ENCODE results near the gene EIF2B2.

The EIF2B2 gene

DNA sequence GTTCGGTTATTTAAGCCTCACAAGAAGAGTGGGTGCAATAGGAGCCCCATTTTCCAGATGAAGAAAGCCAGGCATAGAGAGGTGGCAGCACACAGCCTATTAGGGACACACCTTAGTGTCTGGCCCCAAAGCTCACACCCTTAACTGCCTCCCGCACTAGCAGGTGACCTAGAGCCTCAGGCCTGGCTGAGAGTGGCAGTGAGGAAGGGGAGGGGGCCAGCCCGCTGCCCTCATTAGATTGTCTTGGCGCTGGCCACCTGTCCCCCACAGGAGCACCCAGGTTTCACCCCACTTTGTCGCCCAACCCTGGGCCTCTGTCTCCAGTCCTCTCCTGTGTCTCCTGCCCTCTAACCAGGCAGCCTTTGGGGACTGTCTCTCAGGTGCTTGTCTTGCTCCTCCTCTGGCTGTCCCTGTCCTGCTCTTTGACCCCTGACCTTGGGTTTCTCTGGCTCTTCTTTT is 28.8 kb upstream of the EIF2B2 start:
- DNase-seq (ENCODE audit: low read depth in 1 of 2, low spot score in 1 of 2), result no peak

DNA sequence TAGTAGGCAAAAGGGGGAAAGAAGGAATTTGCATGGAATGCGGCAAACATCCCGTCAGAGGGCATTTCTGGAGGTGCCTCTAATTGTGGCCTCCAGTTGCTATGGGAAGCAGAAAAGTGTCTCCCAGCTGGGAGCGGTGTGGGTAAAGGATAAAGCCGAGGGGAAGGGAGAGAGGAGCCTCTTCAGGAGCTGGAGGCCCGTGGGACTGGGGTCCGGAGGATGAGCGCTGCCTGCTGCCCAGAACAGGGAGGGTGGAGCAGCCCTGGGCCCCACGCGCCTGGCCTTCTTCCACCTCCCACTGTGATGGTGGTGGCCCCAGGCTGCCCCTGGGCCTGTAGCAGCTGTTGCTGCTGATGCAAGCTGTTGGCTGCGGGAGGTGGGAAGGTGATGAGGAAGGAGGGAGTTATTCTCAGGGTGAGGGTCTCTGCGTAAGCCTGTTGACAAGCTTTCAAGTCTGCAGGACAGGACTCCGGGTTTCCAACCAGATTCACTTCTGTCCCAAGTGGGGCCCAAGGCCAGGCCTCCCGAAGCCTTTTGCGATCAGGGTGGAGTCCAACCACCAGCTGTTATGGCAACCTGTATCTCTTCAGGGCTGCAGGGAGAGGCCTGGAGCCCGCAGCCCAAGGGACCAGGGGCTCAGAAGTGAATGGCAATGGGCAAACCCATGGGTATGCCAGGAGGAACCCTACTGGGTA is 28.2 kb upstream of the EIF2B2 start:
- no peak for DNase-seq (ENCODE audit: low read depth in 1 of 2, low spot score in 1 of 2)

DNA sequence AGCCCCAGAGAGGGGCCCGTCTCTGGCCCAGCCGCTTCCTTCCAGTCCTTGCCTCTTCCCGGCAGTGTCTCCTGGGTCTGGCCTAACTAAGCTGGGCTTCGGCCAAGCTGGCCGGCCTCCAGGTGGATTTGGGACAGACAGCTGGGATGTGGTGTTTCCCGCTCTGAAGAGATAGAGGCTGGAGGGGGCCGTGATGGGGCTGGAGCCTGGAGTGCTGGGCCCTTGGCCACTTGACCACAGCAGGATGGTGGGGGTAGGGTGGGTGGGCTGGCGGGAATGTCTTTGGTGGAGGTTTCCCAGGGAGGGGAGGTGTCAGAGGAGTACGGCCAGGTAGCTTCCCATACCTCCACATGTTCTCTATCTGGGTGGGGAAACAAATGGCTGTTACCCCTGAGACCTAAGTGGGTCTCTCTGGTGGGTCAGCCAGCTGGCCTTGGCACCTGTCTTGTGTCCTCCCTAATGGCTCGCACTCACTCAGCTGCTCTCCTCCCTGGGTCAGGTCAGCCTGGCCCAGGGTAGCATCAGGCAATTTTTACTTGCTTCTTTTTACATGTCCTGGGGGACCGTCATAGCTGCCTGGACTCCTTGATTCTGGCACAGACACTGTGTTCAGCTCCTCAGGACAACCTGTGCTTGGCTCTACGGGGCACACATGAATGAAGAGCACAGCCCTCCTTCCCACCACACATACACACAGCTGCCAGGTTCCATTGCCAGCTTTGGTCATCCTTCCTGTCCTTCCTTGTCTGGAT is 27.5 kb upstream of the EIF2B2 start:
- DNase-seq (ENCODE audit: low read depth in 1 of 2, low spot score in 1 of 2), result no peak

DNA sequence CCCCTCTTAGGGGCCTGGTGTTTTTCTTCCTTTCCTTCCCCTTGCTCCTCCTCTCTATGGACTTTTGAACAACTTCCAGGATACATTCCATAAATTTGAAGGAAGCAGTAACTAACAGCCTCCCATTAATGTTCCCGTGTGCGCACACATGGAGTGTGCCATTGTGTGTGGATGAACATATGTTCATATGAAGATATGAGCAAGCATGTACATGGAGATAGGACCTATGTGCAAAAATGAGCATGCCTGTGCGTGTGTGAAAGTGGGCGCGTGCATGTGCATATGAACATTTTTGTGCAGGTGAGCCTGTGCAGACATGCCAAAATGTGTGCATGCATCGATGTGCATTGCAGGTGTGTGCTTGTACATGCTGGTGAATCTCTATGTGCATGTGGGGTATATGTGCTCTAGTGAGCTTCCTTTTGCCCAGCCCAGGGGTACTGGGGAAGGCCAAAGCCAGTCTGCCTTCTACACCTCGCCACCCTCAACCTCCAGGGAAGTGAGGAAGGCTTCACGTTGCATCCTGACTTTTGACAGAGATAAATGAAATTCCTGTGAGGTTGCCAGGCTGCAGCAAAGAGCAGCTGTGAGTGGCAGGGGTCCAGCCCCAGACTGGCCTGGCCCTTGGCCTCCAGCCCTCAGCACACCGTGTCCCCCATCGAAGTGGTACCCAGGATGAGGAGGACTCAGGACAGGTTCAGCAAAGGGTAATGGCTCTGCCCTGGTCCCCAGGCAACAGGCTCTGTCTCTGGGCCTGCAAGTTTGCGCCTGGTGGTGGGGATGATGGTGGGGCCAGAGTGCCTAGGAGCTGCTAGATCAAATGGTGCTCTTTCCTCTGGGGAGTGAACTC is 26.2 kb upstream of the EIF2B2 start:
- no peak for DNase-seq (ENCODE audit: low read depth in 1 of 2, low spot score in 1 of 2)

DNA sequence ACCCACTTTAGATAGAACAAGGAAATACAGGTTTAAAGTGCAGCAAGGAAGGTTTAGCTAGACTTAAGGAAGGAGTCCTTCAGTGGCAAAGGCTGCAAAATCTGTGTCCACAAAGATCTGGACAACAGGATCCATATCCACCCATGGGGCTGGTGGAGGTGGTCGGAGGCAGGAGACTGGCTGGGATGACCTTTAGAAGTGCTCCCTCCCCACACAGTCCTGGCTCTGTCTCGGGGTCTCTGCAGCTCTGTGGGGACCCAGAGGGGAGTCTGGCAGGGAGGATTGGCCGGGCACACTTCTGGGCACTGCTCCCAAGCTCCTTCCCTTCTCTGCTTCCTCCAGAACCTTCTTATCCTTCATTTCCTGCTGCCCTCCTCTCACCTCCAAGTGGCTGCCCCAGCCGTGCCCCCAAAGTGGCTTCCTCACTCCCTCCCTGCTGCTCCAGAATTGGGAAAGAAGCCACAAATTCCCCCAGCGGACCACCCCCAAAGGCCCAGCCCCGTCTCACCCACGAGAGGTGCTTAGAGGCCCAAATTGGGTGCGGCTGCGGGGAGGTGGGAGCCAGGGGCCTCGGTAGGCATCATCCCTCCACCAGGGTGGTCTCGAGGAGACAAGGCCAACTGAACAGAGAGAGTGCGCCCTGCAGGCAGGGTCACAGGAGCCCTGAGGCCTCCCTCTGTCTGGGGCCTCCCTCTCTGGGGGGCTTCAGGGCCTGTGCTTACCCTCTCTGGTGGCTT is 25.4 kb upstream of the EIF2B2 start:
- no peak for DNase-seq (ENCODE audit: low read depth in 1 of 2, low spot score in 1 of 2)

DNA sequence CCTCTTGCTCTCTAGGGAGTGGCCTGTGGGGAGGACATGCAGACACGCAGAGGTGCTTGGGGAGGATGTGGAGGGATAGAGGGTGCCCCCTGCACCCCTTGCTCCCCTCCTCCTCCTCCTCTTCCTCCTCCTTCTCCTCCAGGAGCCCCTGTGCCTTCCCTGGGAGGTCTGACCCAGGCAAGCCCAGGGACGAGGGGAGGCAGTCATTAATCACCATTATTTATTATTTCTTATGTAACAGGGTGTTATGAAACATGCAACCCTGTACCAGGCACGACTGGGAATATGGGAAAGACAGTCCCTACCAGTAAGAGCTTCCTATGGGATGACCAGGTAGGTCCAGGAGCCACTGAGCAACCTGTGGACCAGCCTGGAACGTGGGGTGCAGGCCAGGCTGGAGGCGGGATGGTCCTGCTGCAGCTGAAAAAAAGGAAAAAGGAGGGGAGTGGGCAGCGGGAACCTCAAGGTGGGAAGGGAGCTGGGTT is 24.8 kb upstream of the EIF2B2 start:
- DNase-seq (ENCODE audit: low read depth in 1 of 2, low spot score in 1 of 2), result no peak

DNA sequence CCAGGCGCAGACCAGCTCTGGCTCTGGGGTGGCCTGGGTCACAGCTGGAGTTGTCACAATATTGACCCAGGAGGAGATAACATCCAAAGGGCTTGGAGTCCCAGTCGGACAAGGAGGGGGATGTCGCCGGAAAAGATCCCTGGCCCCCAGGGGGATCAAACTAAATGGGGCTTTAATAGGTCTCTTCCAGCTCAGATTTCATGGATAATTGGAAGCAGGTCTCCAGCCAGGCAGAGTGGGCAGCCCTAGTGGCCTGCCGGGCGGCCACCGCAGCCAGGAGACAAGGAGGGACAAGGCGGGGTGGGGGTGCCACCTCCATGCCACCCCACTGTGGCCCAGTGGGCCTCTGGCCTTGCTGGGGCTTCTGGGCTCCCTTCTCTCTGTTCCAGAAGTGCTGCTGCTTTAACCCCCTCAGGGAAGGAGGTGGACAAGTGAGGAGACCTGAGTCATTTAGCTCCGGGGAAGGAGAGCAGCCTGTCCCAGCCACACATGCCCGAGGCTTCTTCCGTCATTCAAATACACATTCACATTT is 24.2 kb upstream of the EIF2B2 start:
- DNase-seq (ENCODE audit: low read depth in 1 of 2, low spot score in 1 of 2), result no peak

DNA sequence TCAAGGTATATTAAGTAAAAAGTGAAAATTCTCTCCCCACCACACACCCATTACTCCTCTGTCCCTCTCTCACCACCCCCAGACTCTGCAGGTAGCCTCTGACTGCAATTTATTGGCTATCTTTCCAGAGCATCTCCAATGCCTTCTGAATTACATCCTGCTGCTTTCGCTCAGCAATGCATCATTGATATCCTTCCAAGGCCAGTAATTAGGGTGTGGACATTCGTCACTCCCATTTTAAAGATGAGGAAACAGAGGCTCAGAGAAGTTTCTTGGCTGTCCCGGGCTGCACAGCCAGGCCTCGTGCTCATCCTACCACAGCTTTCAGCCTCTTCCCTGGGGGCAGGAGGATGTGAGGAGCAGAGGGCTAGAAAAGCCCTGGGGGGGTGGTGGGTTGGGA is 23.7 kb upstream of the EIF2B2 start:
- DNase-seq (ENCODE audit: low read depth in 1 of 2, low spot score in 1 of 2), result no peak

DNA sequence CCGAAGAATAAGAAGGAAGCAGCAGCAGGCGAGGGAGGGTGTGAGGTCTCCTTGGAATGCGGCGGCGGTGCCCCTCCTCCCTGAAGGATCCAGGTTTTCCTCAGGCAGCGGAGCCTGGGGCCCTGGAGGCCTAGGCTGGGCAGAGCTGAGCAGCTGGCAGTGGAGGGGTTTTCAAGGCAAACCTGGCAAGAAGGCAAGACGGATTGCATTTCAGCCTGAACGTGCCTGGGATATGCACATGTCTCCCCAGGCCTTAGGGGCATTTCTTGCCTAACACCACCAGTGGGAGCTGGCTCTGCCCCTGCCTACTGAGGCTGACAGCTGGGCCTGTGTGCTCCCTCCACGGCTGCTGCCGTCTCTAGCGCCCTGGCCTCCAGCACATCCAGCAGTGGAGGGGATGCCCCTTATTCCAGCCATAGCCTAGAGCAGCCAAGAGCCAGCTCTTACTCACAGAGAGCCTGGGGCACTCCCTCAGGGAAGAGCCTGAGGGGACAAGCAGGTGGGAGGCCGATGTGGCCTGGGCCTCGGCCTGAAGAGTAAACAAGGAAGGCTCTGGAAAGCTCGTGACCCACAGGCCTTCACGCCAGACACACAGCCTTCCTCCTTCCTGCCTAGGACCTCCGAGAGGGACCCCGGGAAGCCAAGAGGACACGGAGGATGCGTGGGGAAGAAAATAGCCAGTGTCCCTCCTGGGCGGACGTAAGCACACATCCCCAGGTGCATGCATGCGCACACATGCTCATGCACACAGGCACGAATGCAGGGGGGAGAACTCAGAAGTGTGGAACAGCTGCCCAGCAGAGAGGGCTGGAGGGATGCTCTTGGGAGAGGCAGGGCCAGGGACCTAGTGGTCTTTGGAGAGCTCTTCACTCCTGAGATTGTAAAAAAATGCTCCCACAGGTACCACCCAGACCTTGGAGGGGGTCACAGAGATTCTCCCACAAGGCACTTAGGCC is 23.0 kb upstream of the EIF2B2 start:
- no peak for DNase-seq (ENCODE audit: low read depth in 1 of 2, low spot score in 1 of 2)

DNA sequence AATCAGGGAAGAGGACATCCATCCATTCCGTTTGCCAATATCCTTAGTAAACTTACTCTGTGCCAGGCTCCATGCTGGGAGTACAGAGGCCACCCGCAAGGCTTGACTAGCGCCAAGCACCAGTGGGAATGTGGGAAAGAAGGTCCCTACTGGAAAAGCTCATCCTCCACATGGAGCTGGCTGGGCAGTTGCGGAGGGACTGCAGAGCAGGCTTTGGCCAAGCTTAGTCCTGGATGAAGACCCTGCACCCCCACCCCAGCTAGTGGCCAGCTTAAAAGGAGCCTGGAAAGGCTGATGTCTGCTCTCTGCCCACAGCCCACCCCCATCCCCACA is 22.4 kb upstream of the EIF2B2 start:
- no peak for DNase-seq (ENCODE audit: low read depth in 1 of 2, low spot score in 1 of 2)

DNA sequence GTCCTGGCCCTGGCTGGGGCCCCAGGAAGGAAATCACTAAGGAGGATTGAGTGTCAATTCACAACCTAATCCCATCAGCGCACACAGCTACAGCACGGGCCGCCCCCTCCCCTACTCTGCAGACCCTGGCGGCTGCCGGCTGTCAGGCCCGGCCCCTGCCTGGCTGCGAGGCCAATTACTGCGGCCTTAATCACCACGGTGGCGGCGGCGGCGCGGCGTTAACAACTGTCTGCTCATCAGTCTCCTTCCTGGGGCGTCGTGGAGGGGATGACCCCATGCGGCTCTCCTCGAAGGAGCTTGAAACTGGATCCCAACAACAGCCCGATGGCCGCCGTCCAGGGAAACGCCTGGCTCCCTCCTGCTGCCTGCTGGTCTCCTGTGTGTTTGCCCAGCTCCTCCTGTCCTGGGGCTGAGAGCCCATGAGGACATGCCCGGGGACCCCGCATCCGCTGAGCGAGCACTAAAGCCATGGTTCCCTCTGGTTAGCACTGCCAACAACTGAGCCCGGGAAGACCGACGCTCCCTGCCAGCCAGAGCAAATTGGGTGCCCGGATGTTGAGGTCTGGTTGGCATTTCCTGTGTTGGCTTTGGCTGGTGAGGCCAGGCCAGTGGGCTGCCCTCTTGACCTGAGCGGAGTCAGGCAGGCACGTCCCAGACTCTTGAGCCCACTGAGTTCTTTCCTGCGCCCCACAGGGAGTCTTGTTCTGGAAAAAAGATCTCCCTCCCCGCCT is 21.8 kb upstream of the EIF2B2 start:
- no peak for DNase-seq (ENCODE audit: low read depth in 1 of 2, low spot score in 1 of 2)

DNA sequence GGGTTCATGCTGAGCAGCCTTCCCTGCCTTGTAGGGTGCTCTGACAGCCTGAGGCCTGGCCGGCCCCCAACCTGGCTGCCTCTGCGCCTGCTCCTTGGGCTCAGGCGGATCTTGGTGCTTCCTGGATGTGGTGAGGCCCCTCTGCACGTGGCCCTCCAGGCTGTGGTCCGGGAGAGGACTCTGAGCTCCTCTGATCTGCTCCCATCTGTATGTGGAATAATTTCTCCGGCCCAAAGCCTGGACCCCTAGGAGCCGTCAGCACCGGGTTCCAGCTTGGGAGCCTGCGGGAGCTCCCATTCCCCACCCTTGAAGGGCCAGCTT is 21.3 kb upstream of the EIF2B2 start:
- DNase-seq (ENCODE audit: low read depth in 1 of 2, low spot score in 1 of 2), result no peak

DNA sequence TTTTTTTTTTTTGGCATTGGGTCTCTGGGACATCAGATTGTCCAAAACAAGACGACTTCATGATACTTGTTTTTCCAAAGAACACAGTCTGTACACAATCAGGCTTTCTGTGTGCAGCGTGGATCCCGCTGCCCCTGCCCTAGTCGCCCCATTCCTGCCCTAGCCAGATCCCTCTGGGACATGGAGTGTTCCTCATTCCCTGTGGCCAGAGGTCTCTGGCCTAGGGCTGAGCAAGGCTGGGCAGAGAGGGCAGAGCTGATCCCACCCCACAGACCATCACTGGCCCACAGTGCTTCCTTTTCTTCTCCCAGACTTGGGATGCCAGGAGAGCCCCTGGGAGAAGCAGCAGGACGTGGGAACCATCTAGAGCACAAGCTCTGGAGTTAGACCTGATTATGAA is 20.9 kb upstream of the EIF2B2 start:
- no peak for DNase-seq (ENCODE audit: low read depth in 1 of 2, low spot score in 1 of 2)

DNA sequence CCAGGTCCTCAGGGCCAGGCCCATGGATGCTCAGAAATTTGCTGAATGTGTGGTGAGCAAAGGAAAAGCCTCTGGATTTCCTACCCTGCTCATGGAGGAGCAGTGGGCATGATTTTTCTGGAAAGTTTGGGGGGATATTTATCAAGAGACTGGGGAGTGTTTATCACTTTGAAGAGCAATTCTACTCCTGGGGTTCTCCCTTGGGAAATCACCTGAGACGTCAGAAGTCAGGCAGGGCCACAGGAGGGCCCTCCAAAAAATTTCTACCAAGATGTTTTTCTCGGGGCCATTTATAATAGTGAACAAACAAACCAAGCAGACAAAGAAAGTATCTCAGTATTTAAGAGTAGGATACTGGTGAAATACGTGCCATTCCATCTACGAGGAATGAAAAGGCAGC is 20.1 kb upstream of the EIF2B2 start:
- no peak for DNase-seq (ENCODE audit: low read depth in 1 of 2, low spot score in 1 of 2)

DNA sequence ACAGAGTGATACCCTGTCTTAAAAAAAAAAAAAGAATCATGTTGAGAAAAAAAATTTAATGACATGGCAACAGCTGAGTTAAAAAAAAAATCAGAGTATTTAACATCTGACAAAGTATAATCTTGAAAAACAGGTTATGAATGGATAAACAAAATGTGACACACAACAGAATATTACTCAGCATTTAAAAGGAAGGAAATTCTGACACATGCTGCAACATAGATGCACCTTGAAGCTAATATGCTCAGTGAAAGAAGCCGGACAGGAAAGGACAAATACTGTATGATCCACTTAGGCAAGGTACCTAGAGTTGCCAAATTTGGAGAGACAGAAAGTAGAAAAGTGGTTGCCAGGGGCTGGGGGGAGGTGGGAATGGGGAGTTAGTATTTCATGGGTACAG is 19.4 kb upstream of the EIF2B2 start:
- DNase-seq (ENCODE audit: low read depth in 1 of 2, low spot score in 1 of 2), result no peak

DNA sequence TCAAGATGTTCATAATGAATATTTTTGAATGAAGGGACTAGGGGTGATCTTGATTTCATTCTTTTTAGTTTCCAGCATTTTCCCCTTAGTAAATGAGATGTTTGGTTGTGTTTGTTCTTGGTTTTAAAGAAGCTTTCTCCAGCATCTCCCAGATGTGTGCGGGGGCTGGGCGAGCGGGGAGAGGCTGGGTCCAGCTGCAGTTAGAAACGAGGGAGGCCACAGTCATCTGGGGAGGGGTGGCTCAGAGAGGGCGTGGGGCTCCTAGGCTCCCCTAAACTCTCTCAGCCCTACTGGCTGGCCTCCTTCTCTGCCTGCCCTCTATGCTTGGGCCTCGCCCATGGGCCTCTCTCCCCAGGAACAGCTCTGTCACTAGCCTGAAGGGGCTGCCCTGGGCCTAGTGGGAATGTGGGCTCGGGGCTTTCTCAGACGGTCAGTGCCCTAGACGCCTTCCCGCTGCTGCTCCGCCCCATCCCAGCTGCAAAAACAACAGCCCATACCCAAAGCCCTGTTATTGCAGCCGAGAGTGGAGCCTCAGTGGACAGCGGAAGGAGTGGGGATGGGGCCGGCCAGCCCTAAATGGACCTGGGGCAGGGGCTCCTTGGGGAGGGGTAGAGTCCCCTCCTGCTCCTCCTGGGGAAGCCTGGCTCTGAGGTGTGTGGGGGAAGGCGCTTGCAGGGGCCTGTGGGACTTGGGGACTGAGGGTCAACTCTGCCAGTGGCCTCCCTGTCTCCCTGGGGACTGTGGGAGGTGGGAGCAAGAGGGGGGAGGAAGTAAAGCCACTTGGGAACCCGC is 18.3 kb upstream of the EIF2B2 start:
- no peak for DNase-seq (ENCODE audit: low read depth in 1 of 2, low spot score in 1 of 2)

DNA sequence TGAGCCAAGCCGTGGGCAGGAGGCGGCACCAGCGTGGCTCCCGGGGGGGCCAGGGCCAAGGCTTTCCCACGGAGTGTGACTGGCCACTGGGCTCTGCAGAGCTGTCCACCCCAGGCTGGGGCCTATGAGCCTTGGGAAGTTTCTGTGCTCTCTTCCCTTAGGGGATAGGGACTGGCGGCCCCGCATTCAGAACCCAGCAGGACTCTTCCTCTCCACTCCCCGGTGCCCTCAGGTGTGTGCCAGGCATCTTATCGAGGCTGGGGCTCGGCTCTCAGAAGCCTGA is 17.8 kb upstream of the EIF2B2 start:
- DNase-seq (ENCODE audit: low read depth in 1 of 2, low spot score in 1 of 2), result no peak

DNA sequence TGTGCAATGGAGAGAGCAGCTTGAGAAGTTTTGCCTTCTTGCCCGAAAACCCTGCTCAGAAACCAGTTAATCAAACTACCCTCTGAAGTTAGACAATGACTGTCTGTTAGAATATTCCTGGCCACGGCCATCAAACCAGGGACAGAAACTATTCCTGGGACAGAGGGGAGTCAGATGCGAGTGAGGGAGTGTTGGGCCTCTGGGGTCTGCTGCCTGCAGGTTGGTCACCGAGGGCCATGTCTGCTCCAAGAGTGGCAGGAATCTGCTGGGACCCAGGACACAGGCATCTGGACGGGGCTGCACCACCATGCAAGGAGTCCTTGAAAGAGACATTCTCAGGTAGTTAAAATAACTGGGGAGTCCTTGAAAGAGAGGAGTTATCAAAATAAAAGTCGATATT is 16.9 kb upstream of the EIF2B2 start:
- no peak for DNase-seq (ENCODE audit: low read depth in 1 of 2, low spot score in 1 of 2)

DNA sequence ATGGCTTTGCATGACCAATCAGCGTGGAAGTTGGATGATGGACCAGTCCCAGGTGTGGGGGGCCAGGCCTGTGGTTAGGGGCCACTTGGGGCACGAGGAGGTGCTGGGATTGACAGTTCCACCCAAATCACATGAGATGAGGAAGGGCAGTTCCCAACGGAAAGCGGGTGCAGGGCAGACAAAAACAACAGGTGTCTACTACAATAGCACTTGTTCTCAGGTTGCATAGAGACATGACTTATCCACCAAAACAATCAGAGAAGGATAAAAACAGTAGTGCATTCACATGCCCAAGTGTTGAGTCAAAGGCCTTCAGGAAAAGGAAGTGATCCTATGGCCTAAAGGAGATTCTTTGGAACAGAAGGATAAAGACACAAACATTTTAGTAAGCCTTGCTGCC is 14.6 kb upstream of the EIF2B2 start:
- no peak for DNase-seq (ENCODE audit: low read depth in 1 of 2, low spot score in 1 of 2)
